CD4-positive, alpha-beta T cell treated with Interleukin-4 for 4 hours (primary cell): Measurements from ENCODE around the gene CTXND2.
"Not testable (repeated sequence)": the region's sequence is repeated elsewhere in the genome, so short reads cannot be mapped to it uniquely, and the experiment has no call there.

Source experiments
- DNase-seq: peaks from one replicate; pipeline ENCODE4 v3.0.0-alpha.2; 2020

The CTXND2 gene

DNA sequence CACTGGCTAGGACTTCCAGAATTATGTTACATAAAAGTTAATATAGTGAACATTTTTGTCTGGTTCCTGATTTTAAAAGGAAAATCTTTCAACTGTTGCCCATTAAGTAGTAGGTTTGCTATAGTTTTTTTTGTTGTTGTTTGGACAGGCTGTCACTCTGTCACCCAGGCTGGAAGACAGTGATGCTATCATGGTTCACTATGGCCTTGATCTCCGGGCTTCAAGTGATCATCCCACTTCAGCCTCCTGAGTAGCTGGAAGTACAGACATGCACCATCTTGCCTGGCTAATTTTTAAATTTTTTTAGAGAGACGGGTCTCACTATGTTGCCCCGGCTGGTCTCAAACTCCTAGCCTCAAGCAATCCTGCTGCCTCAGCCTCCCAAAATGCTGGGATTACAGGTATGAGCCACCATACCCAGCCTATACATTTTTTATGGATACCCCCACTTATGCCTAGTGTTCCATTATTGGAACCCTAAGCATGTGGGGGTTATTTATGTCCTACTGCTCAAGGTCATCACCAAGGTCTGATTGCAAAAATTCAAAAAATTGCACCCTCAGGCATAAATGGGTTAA, 6.5 kb downstream of the CTXND2 start:
- DNase-seq, result no peak

- no peak for DNase-seq
Observed at GRCh38 chr1:150895618-150896017, 8.7 kb downstream of the CTXND2 start.

DNA sequence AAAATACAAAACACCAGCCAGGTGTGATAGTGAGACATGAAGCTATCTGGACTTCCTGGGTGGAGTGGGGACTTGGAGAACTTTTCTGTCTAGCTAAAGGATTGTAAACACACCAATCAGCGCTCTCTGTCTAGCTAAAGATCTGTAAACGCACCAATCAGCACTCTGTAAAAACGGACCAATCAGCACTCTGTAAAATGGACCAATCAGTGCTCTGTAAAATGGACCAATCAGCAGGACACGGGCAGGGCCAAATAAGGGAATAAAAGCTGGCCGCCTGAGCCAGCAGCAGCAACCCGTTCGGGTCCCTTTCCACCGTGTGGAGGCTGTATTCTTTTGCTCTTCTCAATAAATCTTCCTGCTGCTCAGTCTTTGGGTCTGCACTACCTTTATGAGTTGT, 12.9 kb downstream of the CTXND2 start:
- DNase-seq, result not testable (repeated sequence)

- DNase-seq, result no peak
Observed at GRCh38 chr1:150902346-150902745, 15.4 kb downstream of the CTXND2 start.

- no peak for DNase-seq
Observed at GRCh38 chr1:150902751-150903150, 15.8 kb downstream of the CTXND2 start.

DNA sequence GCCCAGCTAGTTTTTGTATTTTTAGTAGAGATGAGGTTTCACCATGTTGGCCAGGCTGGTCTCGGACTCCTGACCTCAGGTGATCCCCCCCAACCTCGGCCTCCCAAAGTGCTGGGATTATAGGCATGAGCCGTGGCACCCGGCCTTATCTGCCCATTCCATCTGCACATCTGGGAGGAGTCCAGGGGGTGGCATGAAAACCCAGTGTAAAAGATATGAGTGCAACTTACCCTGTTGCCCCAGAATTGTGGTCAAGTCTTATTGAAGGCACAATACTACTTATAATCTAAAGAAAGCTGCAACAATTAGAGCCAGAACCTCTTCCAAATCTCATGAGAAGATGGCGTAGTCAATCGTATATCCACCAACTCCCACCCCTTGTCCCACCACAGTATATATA, 18.4 kb downstream of the CTXND2 start:
- no peak for DNase-seq

DNA sequence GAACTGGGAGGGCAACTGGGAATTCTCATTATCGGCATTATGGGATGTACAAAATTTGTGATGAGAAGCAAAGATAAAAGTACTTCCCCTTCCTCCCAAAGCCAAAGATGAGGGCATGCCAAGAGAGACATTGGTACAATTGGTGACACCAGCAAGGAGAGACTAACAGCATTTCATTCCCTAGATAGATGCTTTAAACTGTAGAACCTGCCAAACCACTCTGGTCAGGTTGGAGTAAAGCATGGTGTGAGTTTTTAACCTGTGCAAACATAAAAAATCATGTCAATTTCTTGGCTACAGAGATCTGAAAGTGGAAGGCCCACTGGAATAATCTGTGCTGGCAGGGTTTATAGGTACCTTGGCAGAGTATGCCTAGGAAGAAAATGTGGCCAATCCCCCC, 19.4 kb downstream of the CTXND2 start:
- DNase-seq, result no peak

- no peak for DNase-seq
Observed at GRCh38 chr1:150906813-150907212, 19.9 kb downstream of the CTXND2 start.

DNA sequence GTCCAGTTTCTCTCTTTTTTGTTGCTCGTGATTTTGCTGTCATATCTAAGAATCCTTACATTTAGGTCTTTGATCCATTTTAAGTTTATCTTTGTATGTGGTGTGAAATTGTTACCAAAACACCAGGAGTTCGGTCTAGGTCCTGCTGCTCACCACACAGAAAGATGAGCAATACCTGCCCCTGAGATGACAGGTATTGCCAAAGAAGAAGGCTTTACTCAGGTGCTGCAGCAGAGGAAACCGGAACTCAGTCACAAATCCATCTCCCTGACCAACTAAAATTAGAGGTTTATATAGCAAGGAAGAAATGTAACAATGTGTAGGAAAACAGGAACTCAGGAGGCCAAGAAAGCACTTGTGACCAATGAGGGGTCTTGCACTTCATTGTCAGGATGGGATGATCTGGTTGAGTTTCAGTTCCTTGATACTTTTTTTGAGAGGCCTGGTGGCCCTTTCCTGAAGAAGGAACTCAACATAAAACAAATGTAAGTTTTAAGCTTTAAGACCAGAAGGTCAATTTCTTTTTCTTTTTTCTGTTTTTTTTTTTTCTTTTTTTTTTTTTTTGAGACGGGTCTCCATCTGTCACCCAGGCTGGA, 22.7 kb downstream of the CTXND2 start:
- no peak for DNase-seq

DNA sequence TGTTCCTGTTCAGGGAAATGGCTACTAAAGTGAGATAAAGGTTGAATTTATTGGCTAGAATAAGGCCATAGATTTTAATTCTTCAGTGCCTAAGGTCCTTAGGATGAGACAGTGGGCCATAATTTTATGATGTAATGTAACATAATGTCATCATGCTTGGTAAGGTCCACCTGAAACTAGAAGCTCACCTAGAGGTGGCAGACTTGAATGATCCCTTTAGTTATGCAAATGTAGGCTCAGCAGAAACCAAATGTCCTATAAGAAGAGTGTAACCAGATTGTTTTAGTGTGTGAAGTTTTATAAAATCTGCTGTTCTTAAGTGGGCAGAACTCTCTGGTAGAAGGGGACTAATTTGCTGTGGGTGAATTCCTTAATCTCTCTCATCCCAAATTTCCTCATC, 25.7 kb downstream of the CTXND2 start:
- DNase-seq, result no peak

- no peak for DNase-seq
Observed at GRCh38 chr1:150917387-150917786, 30.5 kb downstream of the CTXND2 start.

- DNase-seq, result peak; percentile 87
Observed at GRCh38 chr1:150922519-150922975, 35.6 kb downstream of the CTXND2 start.

DNA sequence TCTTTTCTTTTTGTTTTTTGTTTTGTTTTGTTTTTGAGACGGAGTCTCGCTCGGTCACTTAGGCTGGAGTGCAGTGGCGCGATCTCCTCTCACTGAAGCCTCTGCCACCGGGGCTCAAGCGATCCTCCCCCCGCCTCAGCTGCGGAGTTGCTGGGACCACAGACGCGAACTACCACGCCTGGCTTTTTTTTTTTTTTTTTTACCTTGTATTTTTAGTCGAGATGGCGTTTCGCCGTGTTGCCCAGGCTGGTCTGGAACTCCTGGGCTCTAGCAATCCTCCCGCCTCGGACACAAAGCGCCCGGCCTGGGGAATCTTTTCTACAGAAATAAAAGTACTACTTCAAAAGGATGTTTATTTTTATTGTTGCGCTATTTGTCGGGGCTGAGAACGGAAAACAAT, 38.1 kb downstream of the CTXND2 start:
- DNase-seq, result no peak

- DNase-seq, result peak; percentile 96
Observed at GRCh38 chr1:150926097-150926741, 39.3 kb downstream of the CTXND2 start, which contains the start of gene SETDB1. TSS of gene SETDB1 (plus strand) at chr1:150926363. CDS start at chr1:150927715, 1,352 bp downstream.

- no peak for DNase-seq
Observed at GRCh38 chr1:150927624-150928023, 40.7 kb downstream of the CTXND2 start.

DNA sequence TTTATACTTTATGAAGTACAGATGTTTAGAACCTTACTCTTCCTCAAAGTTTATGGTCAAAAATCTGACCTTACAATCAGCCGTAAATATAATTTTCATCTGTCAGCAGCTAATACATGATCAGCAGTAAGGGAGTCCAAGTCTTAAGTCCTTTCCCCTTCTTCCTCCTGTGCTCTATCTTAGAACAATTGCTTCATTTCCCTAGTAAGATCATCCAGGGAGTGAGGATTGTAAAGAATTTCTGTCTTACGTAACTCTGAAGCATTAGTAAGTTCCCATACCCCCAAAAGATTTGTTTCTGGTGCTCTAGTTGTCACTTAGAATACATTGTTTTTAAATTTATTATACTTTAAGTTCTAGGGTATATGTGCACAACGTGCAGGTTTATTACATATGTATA, 41.4 kb downstream of the CTXND2 start:
- no peak for DNase-seq

DNA sequence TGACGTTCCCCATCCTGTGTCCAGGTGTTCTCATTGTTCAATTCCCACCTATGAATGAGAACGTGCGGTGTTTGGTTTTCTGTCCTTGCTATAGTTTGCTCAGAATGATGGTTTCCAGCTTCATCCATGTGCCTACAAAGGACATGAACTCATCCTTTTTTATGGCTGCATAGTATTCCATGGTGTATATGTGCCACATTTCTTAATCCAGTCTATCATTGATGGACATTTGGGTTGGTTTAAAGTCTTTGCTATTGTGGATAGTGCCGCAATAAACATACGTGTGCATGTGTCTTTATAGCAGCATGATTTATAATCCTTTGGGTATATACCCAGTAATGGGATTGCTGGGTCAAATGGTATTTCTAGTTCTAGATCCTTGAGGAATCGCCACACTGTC, 41.8 kb downstream of the CTXND2 start:
- not testable (repeated sequence) for DNase-seq

- DNase-seq, result no peak
Observed at GRCh38 chr1:150931773-150932172, 44.8 kb downstream of the CTXND2 start.

DNA sequence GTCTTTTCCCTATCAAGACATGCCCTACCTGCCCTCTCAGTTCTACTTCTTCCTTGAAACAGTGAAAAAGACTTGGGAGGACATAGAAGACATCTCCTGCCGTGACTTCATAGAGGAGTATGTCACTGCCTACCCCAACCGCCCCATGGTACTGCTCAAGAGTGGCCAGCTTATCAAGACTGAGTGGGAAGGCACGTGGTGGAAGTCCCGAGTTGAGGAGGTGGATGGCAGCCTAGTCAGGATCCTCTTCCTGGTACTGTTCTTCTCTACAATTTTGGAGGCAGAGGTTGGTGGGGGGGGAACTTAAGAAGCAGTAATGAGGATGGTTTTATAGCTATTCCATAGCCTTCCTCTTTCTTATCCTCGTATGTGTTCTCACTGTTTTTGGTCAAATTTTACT, 57.9 kb downstream of the CTXND2 start:
- no peak for DNase-seq

GRCh38 chr1:150954708-150955107, 67.8 kb downstream of the CTXND2 start:
- no peak for DNase-seq

DNA sequence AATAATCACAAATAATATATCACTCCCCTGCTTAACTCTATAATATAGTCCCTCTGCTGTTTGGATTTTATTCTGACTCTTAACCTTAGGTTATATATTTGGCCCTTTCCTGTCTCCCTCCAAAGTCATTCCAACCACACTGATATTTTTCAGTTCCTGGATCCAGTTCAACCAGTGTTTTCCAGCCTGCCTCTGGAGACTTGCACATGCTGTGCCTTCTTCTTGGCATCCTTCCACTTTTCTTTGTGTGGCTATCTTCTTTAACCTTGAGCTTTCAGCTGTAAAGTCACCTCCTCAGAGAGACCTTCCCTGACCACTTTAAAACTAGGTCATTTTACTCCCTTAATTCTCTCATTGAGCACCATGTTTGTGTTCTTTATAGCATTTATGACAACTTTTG, 68.3 kb downstream of the CTXND2 start:
- no peak for DNase-seq

DNA sequence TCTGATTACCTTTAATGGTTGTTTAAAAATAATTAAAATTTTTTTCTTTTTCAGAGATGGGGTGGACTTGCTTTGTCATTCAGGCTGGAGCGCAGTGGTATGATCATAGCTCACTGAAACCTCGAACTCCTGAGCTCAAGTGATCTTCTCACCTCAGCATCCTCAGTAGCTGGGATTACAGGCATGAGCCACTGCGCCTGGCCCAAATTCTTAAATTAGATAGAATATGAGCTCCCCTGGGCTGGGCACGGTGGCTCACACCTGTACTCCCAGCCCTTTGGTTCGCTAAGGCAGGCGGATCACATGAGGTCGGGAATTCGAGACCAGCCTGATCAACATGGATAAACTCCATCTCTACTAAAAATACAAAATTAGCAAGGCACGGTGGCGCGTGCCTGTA, 70.7 kb downstream of the CTXND2 start:
- no peak for DNase-seq

DNA sequence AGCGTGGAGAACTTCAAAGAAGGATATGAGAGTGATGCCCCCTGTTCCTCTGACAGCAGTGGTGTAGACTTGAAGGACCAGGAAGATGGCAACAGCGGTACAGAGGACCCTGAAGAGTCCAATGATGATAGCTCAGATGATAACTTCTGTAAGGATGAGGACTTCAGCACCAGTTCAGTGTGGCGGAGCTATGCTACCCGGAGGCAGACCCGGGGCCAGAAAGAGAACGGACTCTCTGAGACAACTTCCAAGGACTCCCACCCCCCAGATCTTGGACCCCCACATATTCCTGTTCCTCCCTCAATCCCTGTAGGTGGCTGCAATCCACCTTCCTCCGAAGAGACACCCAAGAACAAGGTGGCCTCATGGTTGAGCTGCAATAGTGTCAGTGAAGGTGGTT, 73.7 kb downstream of the CTXND2 start:
- no peak for DNase-seq

DNA sequence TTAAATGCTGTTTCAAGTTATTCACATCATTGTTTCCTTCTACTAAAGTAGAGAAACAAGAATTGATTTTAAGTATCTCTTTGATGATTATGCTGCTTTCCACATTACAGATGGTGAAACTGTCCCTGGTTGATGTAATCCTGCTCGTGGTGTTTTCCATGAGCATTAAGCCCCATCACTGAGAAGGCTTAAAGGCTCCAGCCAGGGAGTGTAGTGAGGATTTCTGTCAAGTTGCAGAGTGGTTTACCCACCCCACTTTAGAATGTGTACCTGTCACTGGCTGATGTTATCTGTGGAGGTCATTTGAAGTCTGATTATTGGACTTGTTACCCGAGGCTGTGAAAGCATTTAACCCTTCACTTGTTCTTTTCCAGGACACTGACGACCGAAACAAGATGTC, 74.8 kb downstream of the CTXND2 start:
- DNase-seq, result no peak
